HUES48 (cell line): Measurements from ENCODE around the gene ETV6.

Source experiments
- H3K27ac ChIP-seq: one replicate; pipeline ENCODE4 v1.7.0; 2013; ENCODE audit warnings: low read depth, low read length, inconsistent platforms
- H3K27me3 ChIP-seq: 2 replicates; pipeline ENCODE4 v1.6.1; 2013; ENCODE audit warnings: mild to moderate bottlenecking, low read length; ENCODE audit not compliant: control insufficient read depth, insufficient read depth
- H3K36me3 ChIP-seq: 2 replicates; pipeline ENCODE4 v1.6.1; 2013; ENCODE audit warnings: low read length; ENCODE audit not compliant: control insufficient read depth, insufficient read depth
- H3K4me1 ChIP-seq: 2 replicates; pipeline ENCODE4 v1.6.1; 2013; ENCODE audit warnings: mild to moderate bottlenecking, low read length; ENCODE audit not compliant: control insufficient read depth, insufficient read depth
- H3K4me3 ChIP-seq: 2 replicates; pipeline ENCODE4 v1.5.1; 2013; ENCODE audit warnings: mild to moderate bottlenecking, low read depth, low read length
- H3K9ac ChIP-seq: 2 replicates; pipeline ENCODE4 v1.6.1; 2013; ENCODE audit warnings: mild to moderate bottlenecking, low read depth, low read length, moderate library complexity
- H3K9me3 ChIP-seq: 2 replicates; pipeline ENCODE4 v1.6.1; 2013; ENCODE audit warnings: low read length; ENCODE audit not compliant: control insufficient read depth, insufficient read depth

The ETV6 gene

GRCh38 chr12:11707535-11707934 is 58.1 kb downstream of the ETV6 start:
- H3K27ac ChIP-seq: no peak overlapping the region
- no peaks in the 10 kb centered on the region for H3K36me3 ChIP-seq
- H3K9ac ChIP-seq: no peak overlapping the region
- no peaks in the 10 kb centered on the region for H3K27me3 ChIP-seq
- H3K4me3 ChIP-seq: no peak overlapping the region
- no peaks in the 10 kb centered on the region for H3K9me3 ChIP-seq
- peaks cover 12% of the 10 kb centered on the region for H3K4me1 ChIP-seq

GRCh38 chr12:11709513-11709912 is 60.0 kb downstream of the ETV6 start:
- peaks cover 12% of the 10 kb centered on the region for H3K4me1 ChIP-seq
- no peaks in the 10 kb centered on the region for H3K27me3 ChIP-seq
- H3K36me3 ChIP-seq: no peaks in the 10 kb centered on the region
- no peak overlapping the region for H3K4me3 ChIP-seq
- H3K9me3 ChIP-seq: no peaks in the 10 kb centered on the region
- no peak overlapping the region for H3K27ac ChIP-seq
- no peak overlapping the region for H3K9ac ChIP-seq

GRCh38 chr12:11710431-11710830 is 61.0 kb downstream of the ETV6 start:
- no peaks in the 10 kb centered on the region for H3K9me3 ChIP-seq
- H3K9ac ChIP-seq: no peak overlapping the region
- no peaks in the 10 kb centered on the region for H3K27me3 ChIP-seq
- peaks cover 12% of the 10 kb centered on the region for H3K4me1 ChIP-seq
- no peak overlapping the region for H3K27ac ChIP-seq
- H3K4me3 ChIP-seq: no peak overlapping the region
- no peaks in the 10 kb centered on the region for H3K36me3 ChIP-seq

GRCh38 chr12:11710906-11711305 is 61.4 kb downstream of the ETV6 start:
- H3K4me3 ChIP-seq: no peak overlapping the region
- no peaks in the 10 kb centered on the region for H3K36me3 ChIP-seq
- peaks cover 12% of the 10 kb centered on the region for H3K4me1 ChIP-seq
- H3K27me3 ChIP-seq: no peaks in the 10 kb centered on the region
- no peaks in the 10 kb centered on the region for H3K9me3 ChIP-seq
- H3K27ac ChIP-seq: no peak overlapping the region
- no peak overlapping the region for H3K9ac ChIP-seq

- H3K9ac ChIP-seq: no peak overlapping the region
Observed at GRCh38 chr12:11711651-11712327, 62.3 kb downstream of the ETV6 start.

GRCh38 chr12:11712491-11712890 is 63.0 kb downstream of the ETV6 start:
- H3K36me3 ChIP-seq: no peaks in the 10 kb centered on the region
- H3K4me3 ChIP-seq: no peak overlapping the region
- no peak overlapping the region for H3K9ac ChIP-seq
- H3K27me3 ChIP-seq: no peaks in the 10 kb centered on the region
- no peaks in the 10 kb centered on the region; the same call in 1 of the 2 replicates for H3K4me1 ChIP-seq
- H3K27ac ChIP-seq: no peak overlapping the region
- no peaks in the 10 kb centered on the region for H3K9me3 ChIP-seq

More at GRCh38 chr12:11711651-11712327, 62.3 kb downstream of the ETV6 start:
- H3K36me3 ChIP-seq: no peaks in the 10 kb centered on the region
- H3K4me3 ChIP-seq: no peak overlapping the region
- no peaks in the 10 kb centered on the region for H3K9me3 ChIP-seq
- H3K27ac ChIP-seq: no peak overlapping the region
- peaks cover 5% of the 10 kb centered on the region for H3K4me1 ChIP-seq
- no peaks in the 10 kb centered on the region for H3K27me3 ChIP-seq

- H3K4me3 ChIP-seq: no peak overlapping the region
- H3K27ac ChIP-seq: no peak overlapping the region
- no peaks in the 10 kb centered on the region for H3K9me3 ChIP-seq
- no peaks in the 10 kb centered on the region for H3K36me3 ChIP-seq
- no peaks in the 10 kb centered on the region; the same call in 1 of the 2 replicates for H3K4me1 ChIP-seq
- no peak overlapping the region for H3K9ac ChIP-seq
- no peaks in the 10 kb centered on the region for H3K27me3 ChIP-seq
Observed at GRCh38 chr12:11713202-11713601, 63.7 kb downstream of the ETV6 start.

- H3K9ac ChIP-seq: no peak overlapping the region
- peaks cover 9% of the 10 kb centered on the region for H3K4me1 ChIP-seq
- H3K36me3 ChIP-seq: no peaks in the 10 kb centered on the region
- no peaks in the 10 kb centered on the region for H3K9me3 ChIP-seq
- no peak overlapping the region for H3K27ac ChIP-seq
- H3K4me3 ChIP-seq: no peak overlapping the region
- H3K27me3 ChIP-seq: no peaks in the 10 kb centered on the region
Observed at GRCh38 chr12:11714626-11715025, 65.2 kb downstream of the ETV6 start.

- no peaks in the 10 kb centered on the region for H3K36me3 ChIP-seq
- no peaks in the 10 kb centered on the region for H3K27me3 ChIP-seq
- no peaks in the 10 kb centered on the region for H3K9me3 ChIP-seq
- H3K4me3 ChIP-seq: no peak overlapping the region
- H3K27ac ChIP-seq: no peak overlapping the region
- peaks cover 9% of the 10 kb centered on the region for H3K4me1 ChIP-seq
- H3K9ac ChIP-seq: no peak overlapping the region
Observed at GRCh38 chr12:11715621-11716020, 66.1 kb downstream of the ETV6 start.

- Histone ChIP-seq H3K9ac (no peak overlapping the region), H3K4me3 (no peak overlapping the region), H3K36me3 (no peaks in the 10 kb centered on the region), H3K27me3 (no peaks in the 10 kb centered on the region), H3K9me3 (no peaks in the 10 kb centered on the region), H3K27ac (no peak overlapping the region), H3K4me1 (peaks cover 9% of the 10 kb centered on the region)
Observed at GRCh38 chr12:11716794-11717518, 67.5 kb downstream of the ETV6 start.

GRCh38 chr12:11717519-11717961 is 68.1 kb downstream of the ETV6 start:
- Histone ChIP-seq H3K36me3 (no peaks in the 10 kb centered on the region), H3K4me1 (peaks cover 9% of the 10 kb centered on the region), H3K9me3 (no peaks in the 10 kb centered on the region), H3K9ac (no peak overlapping the region), H3K27me3 (no peaks in the 10 kb centered on the region), H3K4me3 (no peak overlapping the region), H3K27ac (no peak overlapping the region)
